Kidney (tissue), 14 donors: ENCODE results near the gene MLN. TPM values are rescaled to one million over a fixed set of nuclear protein-coding genes. Genes with fewer than 3 reads are reported as not detected.
A peak's percentile ranks its signal among the peaks of the same experiment; 100 is the strongest.

Experiments
- DNase-seq, 5 donors: peaks; one replicate each; pipeline ENCODE4 v3.0.0-alpha.2; 2013 to 2020
- FAIRE-seq: peaks from 2 replicates; lab custom pipeline; 2012; peaks lifted over from hg19 to GRCh38; lab: Jason Lieb, UNC
- H3K27ac ChIP-seq, 2 donors: one replicate each; pipeline ENCODE4 v1.7.0; 2013; ENCODE audit warnings: low read depth in 2 of 2, low read length in 2 of 2, inconsistent platforms in 1 of 2
- H3K27me3 ChIP-seq: one replicate; pipeline ENCODE4 v1.7.1; 2013; ENCODE audit warnings: low read length, inconsistent platforms; ENCODE audit not compliant: control insufficient read depth, insufficient read depth
- H3K36me3 ChIP-seq, 3 donors: one replicate each; pipeline versions ENCODE4 v1.7.0 to v1.7.1; 2013; ENCODE audit warnings: low read length in 3 of 3, control low read depth in 1 of 3, inconsistent platforms in 1 of 3; ENCODE audit not compliant: insufficient read depth in 3 of 3, control insufficient read depth in 2 of 3
- H3K4me1 ChIP-seq, 3 donors: one replicate each; pipeline versions ENCODE4 v1.7.0 to v1.7.1; 2013; ENCODE audit warnings: low read length in 3 of 3, inconsistent platforms in 1 of 3, low read depth in 1 of 3; ENCODE audit not compliant: control insufficient read depth in 2 of 3, insufficient read depth in 2 of 3
- H3K4me3 ChIP-seq, 3 donors: one replicate each; pipeline versions ENCODE4 v1.7.0 to v1.8.1; 2013; ENCODE audit warnings: low read length in 3 of 3, control low read depth in 1 of 3, inconsistent platforms in 1 of 3
- H3K9ac ChIP-seq, 3 donors: one replicate each; pipeline versions ENCODE4 v1.7.0 to v1.7.1; 2013; ENCODE audit warnings: low read length in 3 of 3, control low read depth in 1 of 3, inconsistent platforms in 1 of 3
- H3K9me3 ChIP-seq, 3 donors: one replicate each; pipeline versions ENCODE4 v1.7.0 to v1.7.1; 2013; ENCODE audit warnings: low read length in 3 of 3, control low read depth in 1 of 3, inconsistent platforms in 1 of 3; ENCODE audit not compliant: control insufficient read depth in 2 of 3, insufficient read depth in 1 of 3
- intact Hi-C: fragments of 100-400 bp; cut with DNase I; formaldehyde crosslinking; loops from one replicate; pipeline ENCODE4 v1.11.1; 2022
- polyA plus RNA-seq: library from polyadenylated mRNA; stranded (reverse); fragments of 350-450 nt; fragmentation: Illumina TruSeq; extraction: RNeasy Lipid Tissue Mini Kit (QIAGEN cat#74804); gene quantifications from one replicate; pipeline ENCODE4 v1.2.3, GENCODE V29; 2014; ENCODE audit warnings: low read depth, low replicate concordance; ENCODE audit not compliant: insufficient read depth
- total RNA-seq: library from RNA; stranded (reverse); fragmentation: NEBNext Ultra II Directional; extraction: Animal tissue kit (Norgen Biotek cat#: 25700); gene quantifications from one replicate; pipeline ENCODE4 v1.2.1, GENCODE V29; 2021
- TF ChIP-seq, protein P1 (sequence below): IDR thresholded peaks from 3 replicates; pipeline ENCODE4 v1.5.1; 2012; ENCODE audit warnings: mild to moderate bottlenecking, moderate library complexity, borderline replicate concordance; ENCODE audit not compliant: insufficient read depth; ENCODE audit errors: extremely low read depth
- donor health status: control.
- donor health status: control.
- donor health status: control.
- donor health status: control.
- donor health status: control.
- donor health status: DM: yes; HTN: yes; CAD: no.
- donor health status: Normal renal cell carcinoma (clear cell type).

The MLN gene
- total and polyA plus RNA-seq, 2 donors from 2014 or later: not detected

DNA sequence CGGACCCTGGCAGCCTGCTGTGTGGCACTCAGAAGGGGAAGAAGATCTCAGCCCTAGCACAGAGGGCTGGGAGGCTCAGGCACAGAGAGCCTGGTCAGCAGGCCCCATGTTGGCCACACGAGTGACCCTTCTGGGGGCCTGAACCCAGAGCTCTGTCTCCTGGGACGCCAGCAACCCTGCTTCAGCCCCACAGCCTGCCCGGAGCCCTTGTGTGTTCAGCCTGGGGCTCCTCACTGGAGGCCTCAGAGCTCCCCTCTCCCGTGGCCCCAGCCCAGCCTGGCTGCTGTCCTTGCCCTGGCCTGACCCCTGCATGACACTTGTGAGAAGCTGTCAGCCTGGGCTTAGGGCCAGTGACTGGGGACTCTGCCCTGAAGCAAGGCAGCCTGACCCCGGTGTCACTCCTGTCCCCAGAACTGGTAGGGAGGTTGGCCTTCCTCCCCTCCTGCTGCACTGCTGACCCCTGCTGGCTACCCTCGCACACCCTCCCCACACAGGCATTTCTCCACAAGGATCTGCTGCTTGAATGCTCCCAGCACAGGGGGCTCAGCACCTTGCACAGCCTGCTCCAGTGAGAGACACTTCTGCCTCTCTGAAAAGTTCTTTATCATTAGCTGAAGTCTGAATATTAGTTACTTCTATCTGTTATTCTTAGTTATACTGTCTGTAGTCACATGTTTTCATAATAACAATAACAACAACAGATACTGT lies 41.7 kb downstream of the MLN start:
- Histone ChIP-seq H3K27ac (no peak overlapping the region), H3K9ac (no peak overlapping the region), H3K4me3 (no peak overlapping the region), H3K9me3 (no peaks in the 10 kb centered on the region), H3K36me3 (no peaks in the 10 kb centered on the region), H3K4me1 (peaks cover 0 to 10% (median 6%) of the 10 kb centered on the region in 3 donors), H3K27me3 (no peaks in the 10 kb centered on the region)
- DNase-seq (peak in 1 of 5 donors; percentile 95), FAIRE-seq (no peak)
- intact Hi-C loops: loop anchor here (10.0 kb wide), 1 partner anchor 393 kb away; no protein-coding TSS in a partner anchor
- TF ChIP-seq, protein P1, sequence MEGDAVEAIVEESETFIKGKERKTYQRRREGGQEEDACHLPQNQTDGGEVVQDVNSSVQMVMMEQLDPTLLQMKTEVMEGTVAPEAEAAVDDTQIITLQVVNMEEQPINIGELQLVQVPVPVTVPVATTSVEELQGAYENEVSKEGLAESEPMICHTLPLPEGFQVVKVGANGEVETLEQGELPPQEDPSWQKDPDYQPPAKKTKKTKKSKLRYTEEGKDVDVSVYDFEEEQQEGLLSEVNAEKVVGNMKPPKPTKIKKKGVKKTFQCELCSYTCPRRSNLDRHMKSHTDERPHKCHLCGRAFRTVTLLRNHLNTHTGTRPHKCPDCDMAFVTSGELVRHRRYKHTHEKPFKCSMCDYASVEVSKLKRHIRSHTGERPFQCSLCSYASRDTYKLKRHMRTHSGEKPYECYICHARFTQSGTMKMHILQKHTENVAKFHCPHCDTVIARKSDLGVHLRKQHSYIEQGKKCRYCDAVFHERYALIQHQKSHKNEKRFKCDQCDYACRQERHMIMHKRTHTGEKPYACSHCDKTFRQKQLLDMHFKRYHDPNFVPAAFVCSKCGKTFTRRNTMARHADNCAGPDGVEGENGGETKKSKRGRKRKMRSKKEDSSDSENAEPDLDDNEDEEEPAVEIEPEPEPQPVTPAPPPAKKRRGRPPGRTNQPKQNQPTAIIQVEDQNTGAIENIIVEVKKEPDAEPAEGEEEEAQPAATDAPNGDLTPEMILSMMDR: peak; percentile 68

- H3K36me3 ChIP-seq: no peaks in the 10 kb centered on the region
- FAIRE-seq: no peak
- H3K27me3 ChIP-seq: no peaks in the 10 kb centered on the region
- H3K4me3 ChIP-seq: no peak overlapping the region
- no peaks in the 10 kb centered on the region for H3K9me3 ChIP-seq
- intact Hi-C loops: loop anchor here (10.0 kb wide), 1 partner anchor 393 kb away; no protein-coding TSS in a partner anchor
- no peak for DNase-seq
- H3K9ac ChIP-seq: no peak overlapping the region
- H3K4me1 ChIP-seq: peaks cover 0 to 10% (median 6%) of the 10 kb centered on the region in 3 donors
- TF ChIP-seq, protein P1: no peak
- no peak overlapping the region for H3K27ac ChIP-seq
Measured at GRCh38 chr6:33761581-33761921, 42.3 kb downstream of the MLN start.

- TF ChIP-seq, protein P1: no peak
- Histone ChIP-seq H3K9ac (no peak overlapping the region), H3K36me3 (no peaks in the 10 kb centered on the region), H3K27ac (no peak overlapping the region), H3K4me1 (peaks cover 0 to 10% (median 6%) of the 10 kb centered on the region in 3 donors), H3K9me3 (no peaks in the 10 kb centered on the region), H3K4me3 (no peak overlapping the region), H3K27me3 (no peaks in the 10 kb centered on the region)
- DNase-seq (no peak), FAIRE-seq (no peak)
- intact Hi-C loops: loop anchor here (10.0 kb wide), 1 partner anchor 395 kb away; no protein-coding TSS in a partner anchor
Measured at GRCh38 chr6:33759887-33760629, 43.7 kb downstream of the MLN start.
